DMS53 treated with DMSO at 0.1 percent for 48 hours (cell line): ENCODE data around the gene B4GALNT3.

ENCODE experiments used
- DNase-seq: peaks from one replicate; lab custom pipeline; 2025; ENCODE audit not compliant: unreplicated experiment; lab: John Stamatoyannopoulos, UW

Gene B4GALNT3

DNA sequence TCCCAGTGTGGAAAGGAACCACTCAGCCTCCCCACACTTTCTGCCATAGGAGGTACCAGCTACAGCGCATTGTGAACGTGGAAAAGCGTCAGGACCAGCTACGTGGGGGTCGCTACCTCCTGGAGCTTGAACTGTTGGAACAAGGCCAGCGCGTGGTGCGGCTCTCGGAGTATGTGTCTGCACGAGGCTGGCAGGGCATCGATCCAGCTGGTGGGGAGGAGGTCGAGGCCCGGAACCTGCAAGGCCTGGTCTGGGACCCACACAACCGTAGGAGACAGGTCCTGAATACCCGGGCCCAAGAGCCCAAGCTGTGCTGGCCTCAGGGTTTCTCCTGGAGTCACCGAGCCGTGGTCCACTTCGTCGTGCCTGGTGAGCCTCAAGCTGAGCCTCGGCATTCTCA is 96.8 kb downstream of the B4GALNT3 start:
- DNase-seq = no peak

DNA sequence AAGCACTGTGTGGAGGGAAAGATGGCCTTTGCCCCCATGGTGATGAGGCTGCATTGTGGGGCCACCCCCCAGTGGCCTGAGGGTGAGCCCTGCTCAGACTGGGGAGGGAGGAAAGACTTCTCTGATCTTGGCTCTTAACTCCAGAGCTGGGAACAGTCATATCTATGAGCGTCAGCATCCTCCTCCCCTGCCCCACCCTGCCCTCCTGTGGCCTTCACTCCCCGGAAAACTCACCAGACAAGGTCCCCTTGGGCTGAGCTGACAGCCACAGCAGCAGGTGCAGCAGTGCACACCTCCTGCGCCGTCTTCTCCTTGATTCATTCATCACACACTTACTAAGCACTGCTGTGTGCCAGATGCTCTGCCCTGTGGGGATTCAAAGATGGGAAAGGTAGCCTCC is 98.8 kb downstream of the B4GALNT3 start:
- no peak for DNase-seq

DNA sequence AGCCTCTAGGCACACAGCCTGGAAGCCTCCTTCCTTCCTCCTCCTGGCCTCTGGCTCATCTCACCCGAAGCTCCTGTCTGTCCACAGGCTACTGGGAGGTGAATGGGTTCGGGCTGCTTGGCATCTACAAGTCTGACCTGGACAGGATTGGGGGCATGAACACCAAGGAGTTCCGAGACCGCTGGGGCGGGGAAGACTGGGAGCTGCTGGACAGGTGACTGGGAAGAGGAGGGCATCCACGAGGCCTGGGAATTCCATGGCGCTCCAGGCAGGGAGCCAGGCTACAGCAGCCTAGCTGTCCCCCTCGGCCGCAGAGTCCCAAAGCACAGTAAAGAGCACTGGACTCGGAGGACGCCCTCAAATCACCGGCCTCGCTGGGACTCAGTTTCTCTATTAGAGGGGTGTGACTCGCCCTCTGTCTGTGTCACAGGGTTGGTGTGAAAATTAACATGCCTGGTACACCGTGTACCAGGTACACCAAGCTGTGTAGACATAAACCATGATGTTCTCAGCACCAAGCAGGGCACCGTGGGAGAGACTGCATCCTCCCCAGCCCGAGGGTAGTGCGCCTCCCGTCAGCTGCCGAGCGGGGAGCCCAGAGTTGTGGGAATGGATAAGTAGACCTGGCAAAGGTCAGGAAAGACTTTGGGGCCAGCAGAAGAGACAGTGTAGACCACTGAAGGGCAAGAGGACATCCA is 99.6 kb downstream of the B4GALNT3 start:
- no peak for DNase-seq

DNA sequence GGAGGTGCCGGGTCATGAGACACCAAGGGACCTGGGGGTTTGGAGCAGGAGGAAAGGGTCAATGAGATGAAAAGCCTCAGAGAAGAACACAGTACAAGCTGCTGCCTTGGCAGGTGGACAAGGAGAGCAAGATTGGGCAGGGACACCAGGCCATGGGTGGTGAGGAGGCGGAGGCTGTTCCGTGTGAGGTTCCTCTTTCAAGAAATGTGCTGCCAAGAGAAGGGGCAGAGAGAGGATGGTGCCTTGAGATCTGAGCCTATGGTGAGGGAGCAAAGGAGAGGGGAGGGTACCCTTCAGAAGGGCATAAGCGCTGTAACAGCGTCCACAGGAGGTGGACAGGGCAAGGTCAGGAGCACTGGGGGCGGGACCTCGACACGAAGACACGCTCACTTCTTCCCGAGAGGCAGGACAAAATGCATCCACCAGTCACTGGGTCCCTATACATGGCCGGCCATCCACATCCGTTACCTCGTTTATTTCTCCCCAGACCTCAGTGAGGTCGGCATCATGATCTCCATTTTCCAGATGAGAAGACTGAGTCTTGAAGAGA is 100.2 kb downstream of the B4GALNT3 start:
- no peak for DNase-seq

DNA sequence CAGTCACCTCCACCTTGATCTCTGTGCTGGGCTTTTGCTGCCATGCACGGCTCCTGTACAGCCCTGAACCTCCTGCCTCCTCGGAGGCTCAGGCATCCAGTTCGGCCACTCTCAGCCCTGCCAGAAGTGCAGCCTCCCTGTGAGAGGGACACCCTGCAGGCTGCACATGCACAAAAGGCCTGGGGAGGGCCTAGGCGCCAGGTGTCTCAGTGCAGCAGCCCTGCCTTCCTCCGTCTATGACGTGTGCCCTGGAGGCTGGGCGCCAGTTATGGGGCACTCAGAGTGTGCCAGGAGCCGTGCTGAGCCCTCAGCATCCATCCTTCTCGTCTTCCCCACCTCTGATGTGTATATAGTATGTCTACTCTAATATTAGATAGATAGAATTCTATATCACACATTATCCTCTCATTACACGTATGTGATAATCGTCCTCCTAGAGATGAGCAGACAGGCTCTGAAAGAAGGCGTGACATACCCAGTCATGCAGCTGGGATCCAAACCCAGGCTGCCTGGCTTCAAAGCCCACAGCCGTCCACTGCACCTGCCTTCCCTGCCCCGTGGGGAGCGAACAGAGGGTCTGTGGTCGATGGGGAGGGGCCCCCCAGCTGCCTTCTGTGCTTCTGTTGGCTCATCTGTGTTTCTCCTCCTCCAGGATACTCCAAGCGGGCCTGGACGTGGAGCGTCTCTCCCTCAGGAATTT is 101.1 kb downstream of the B4GALNT3 start:
- no peak for DNase-seq

DNA sequence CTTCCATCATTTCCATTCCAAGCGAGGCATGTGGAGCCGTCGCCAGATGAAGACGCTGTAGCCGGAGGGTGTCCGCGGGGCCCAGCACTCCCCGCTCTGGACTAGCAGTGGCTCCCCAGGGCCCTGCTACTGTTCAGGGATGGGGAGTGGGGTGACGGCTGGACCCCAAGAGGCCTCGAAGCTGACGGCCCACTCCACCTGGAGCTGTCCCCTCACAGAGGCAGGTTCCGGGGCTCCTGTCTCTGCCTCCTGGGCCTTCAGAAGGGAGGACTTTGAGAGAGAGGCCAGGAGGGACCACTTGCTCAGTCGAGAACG is 101.6 kb downstream of the B4GALNT3 start:
- DNase-seq = no peak

DNA sequence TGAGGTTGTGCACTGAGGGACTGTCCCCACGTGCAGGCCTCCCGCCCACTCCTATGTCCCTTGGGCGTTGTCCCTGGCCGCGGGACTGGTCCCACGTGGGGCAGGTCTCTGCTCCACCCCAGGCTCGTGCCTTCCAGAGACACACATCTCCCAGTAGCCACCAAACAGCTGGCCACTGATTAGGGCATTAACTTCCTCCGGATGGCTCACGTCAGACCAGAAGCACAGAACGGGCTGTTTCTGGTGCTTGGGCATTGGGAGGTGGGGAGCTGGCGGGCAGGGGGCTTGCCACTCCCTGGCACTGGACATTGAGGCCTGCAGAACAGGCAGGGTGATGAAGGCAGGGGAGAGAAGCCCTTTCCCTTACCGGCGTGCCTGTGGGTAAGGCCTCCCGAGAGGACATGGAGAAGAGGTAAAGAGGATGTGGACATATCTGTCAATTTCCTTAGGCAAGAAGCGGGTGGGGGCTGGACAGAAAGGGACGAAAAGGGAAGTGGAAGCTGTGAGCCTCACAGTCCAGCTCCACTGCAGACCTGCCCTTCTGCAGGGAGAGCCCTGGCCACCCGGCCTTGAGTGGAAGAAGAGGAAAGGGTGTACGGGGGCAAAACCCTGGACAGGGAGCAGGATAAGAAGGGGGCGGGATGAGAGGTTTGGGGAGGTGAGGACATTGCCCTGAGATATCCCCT is 102.3 kb downstream of the B4GALNT3 start:
- DNase-seq = no peak

DNA sequence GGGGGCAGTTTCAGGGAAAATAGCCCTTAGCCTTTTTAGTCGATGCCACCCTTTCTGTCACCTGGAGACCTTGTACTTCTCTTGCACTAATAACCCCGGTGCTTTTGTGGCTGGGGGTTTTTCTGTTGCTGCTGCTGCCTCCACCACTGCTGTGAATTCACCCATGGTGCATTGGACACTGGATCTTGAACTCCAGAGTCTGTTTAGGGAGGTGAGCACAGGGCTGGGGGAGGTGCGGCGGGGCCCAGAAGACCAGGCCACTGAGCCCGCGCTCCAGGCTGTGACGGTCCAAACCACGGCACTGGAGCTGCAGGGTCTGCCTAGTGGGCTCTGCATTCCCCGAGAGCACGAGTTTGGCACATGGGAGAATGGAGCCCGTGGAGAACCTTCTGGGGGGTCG is 102.9 kb downstream of the B4GALNT3 start:
- no peak for DNase-seq

DNA sequence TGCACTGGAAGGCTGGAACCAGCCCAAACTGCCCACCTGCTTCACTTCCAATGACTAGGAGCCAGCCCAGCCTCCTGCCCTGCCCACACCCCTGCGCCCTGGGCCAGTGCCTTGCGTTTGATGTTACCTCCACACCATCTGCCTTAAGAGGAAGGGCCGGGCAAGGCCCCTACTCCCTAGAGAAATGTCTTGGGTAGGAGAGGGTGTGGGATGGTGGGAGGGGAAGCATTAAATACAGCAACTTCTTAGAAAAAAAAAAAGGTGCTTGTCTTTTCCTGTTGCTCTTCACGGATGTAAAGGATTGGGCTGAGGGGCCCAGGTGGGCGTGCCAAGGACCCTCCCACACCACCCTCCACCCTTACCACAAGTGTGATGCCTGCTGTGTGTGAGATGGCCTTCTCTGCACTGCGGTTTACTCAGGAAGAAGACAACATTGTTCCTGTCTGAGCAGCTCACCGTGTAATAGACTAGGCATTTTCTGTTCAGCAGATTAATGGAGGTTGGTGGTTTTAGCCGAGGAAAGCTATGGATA is 103.6 kb downstream of the B4GALNT3 start:
- DNase-seq = no peak

DNA sequence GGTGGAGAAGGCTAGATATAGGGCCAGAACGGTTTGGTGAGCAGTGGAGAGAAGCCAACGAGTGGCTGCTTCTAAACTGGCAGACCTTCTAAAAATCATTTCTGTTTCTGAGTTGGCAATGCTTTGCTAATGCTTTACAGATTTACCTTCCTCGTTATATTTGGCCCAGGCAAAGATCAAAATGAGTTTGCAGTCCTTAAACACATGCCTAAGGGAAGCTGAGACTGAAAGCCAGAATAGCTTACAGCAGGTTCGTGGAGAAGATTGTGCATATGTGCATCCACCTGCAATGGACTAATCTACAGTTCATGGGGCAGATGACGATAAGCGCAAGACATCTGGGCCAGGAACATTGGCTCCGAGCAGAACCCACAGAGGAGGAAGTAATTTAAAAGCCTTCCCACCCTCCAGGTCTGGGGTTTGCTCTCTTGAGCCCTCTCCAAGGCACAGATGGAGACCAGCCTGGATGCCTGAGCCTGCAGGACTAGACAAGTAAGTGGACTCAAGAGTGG is 104.1 kb downstream of the B4GALNT3 start:
- DNase-seq = no peak

DNA sequence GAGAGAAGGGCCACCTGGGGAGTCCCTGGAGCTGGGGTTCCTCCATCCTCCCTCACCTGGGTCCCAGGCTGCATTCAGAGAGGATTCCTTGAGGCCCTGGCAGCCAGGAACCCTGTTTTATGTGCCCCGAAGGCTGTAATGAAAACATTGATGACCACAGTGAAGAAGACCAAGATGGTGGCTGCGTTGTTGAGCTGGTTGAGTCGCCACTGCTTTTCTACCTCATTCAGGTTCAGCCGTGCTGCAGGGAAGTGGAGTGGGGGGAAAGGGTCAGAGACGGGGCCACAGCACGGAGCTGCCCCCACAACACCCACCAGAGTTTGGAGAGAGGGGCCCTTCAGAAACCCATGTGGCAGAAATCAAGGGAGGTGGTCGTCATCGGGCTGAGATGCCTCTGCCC is 105.4 kb downstream of the B4GALNT3 start:
- DNase-seq = no peak

DNA sequence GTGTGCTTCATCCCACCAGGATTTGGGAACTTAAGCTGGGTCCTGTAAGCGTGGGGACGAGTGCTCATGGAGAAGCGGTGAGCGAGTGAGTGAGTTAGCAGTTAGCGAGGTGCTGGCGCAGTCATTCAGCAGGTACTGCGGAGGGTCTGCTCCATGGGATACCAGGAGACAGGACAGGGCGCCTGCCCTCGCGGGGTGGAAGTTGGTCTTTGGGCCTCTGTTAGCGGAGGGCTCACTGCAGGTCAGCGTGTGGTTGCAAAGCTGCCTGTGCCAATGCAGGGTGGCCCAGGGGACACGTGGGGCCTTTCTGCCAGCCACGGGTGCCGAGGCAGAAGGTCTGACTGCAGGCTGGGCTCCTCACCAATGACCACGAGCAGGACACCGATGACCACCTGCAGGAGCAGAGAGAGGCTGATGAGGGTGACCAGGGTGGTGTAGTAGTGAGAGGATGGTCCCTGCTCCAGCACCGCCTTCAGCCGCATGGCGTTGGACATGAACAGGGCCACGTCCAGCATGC is 105.9 kb downstream of the B4GALNT3 start:
- DNase-seq = no peak

DNA sequence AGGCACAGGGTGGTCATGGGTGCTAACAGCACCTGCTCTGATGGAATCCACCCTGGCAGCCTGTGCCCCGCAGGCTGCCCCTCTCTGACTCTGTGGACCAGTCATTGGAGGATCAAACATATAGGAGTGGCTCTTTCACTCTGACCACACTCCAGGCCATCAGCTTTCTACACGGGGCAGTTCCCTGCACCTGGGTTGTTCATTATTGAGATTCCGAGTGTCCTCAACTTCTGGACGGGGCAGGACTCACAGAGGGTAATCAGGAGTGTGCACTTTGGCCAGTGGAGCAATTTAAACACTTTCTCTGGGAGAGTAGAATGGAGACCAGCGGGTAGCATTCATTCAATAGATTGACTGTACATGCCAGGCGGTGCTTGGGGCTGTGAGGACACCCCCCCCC is 108.7 kb downstream of the B4GALNT3 start:
- DNase-seq = no peak

DNA sequence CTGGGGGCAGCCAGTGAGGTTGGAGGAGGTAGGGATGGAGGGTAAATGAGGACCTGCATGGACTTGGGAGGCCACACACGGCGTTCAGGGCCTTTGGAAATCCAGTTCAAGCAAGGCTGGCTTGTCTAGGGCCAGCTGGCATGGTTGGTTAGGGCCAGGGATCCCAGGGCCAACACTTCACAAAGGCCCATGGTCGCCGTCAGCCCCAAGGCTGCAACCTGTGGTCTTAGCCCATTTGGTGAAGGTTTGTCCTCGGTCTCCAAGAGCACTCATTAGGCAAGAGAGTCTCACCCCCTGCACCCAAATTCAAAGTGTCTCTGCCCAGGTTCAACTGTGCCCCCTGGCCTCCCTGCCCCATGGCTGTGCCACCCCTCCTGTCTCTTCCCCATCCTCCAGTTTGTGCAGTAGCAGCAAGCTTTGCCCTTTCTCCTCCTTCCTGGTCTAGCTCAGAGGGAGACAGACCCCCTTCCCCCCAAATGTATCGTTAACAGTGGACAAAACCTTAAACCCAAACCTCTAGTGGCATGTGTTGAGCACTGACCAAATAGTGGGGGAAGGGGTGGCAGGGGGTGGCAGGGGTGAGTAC is 109.4 kb downstream of the B4GALNT3 start:
- DNase-seq = no peak

DNA sequence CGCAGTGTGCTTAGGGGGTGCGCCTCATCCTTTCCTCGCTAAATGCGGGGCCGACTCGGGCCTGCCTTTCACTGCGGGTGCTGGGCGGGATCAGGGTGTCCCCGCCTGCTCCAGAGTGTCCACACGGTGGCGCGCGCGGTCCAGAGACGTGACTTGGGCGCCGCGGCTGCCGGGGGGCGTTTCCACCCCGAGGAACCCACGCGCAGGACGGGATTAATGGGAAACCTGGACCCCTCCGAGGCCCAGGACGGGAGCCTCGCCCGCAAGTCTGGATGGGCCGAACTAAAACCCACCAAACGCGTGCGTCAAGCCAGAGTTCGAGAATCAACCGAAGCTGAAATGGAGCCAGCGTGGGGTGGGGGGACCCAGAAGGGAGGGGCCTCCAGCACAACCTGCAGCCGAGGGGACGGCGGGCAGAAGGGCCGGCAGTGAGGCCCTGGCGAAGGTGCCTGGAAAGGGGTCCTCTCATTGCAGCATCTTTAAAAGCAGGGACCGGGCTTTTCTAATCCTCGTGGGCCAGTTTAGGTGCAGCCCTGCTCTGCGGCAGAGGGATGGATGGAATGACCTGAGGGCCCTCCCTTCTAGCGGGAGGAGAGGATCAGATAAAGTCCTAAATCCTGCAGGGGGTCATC is 110.2 kb downstream of the B4GALNT3 start:
- peak; percentile 81 for DNase-seq

DNA sequence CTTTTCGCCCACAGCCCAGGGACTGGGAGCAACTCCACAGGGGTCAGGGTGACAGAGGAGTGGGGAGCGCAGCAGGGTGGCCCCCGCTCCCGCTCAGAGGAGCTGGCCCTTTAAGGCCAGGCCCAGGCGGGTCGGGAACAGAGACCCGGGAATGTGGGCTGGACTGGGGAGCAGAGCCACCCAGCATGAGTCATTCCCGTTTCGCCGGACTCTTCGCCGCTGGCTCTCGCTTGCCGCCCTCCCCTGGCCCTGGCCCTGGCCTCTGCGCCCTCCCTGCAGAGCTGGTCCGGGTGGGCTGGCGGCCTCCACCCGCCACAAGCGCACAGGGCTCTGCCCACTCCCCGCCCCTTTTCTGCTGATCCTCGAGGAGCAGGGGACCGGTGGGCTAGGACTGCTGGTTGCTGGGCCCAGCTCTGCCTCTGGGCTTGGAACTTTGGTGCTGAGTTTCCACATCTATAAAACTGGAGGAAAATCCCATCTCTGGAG is 110.7 kb downstream of the B4GALNT3 start:
- DNase-seq = peak; percentile 52

DNA sequence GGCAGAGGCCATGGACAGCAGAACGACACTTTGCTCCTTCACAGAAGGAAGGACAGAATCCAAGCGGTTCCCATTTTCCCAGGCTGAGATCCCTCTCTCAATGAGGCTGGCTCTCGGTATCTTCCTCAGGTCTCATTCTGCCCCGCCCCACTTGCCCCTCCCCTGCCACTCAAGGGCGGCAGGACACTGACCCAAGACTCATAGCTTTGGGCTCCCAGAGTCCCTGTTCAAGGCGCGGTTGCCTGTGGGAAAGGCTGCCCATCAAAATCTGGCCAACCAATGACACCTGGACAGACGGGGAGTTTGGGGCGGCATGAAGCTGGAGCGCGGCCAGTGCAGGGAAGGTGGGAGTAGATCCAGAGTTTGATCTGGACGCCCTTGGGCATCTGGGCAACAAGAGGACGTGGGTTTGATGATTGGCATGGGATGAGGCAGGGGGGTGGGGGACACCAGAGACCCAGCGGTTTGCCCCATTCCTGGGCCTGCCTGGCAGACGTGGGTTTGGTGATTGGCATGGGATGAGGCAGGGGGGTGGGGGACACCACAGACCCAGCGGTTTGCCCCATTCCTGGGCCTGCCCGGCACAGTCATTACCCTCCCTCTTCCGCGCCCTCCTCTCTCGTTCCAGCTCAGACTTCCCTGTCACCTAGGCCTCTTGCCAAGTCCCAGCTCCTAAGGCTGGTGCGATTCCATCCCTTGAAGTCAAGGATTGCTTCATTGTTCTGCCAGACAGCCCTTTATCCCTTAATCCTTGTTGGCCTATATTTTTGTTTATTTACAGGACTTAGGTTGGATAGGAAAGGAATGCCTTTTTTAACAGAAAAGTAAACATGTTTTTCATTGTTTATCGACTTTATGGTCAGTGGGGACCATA is 111.4 kb downstream of the B4GALNT3 start:
- no peak for DNase-seq

DNA sequence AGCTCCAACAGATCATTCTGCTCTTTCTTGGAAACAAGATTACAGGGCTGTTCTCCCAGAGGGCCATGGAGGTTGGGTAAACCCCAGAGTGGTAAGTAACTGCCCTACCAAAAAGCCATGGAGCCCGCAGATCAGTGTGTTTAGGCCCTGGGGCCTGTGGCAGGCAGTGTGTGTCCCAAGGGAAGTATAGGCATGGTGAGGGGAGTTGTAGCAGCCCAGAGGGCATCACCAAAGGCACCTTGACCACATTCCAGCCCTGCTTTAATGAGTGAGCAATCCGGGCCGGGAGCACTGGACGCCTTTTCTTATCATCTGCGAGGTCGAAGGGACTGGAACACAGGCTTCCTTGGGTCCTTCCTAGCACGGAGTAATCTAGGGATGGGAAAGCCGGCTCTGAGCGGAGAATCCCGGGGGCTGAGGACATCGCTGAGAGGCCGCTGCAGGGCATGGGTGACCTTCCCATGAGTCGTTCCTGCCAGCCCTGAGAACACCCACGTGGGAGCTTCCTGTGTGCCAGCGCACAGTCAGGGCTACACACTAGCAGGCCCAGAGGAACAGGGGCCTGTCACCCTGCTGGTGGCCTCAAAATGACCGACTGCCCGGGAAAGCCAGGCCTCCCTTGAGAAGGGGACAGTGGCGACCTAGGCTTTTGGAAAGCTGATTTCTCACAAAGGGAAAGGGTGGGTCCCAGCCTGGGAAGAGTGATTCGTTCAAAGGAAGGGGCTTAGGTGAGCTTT is 112.2 kb downstream of the B4GALNT3 start:
- no peak for DNase-seq

DNA sequence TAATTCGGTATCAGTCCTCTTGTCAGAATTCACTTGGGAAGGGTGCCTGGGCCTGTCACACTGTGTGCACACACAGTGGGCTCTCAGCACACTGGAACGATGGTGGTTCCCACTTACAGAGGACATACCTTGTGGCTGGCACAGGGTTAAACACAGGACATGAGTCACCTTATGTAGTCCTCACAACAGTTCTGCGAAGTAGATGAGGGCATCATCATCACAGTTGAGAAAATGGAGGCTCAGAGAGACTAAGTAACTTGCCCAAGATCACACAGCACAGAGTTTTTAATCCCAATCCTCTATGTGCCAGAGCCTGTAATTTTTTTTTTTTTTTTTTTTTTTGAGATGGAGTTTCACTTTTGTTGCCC is 112.8 kb downstream of the B4GALNT3 start:
- DNase-seq = no peak
